ENCODE measurements around the gene TLR10. TPM values are rescaled to one million over a fixed set of nuclear protein-coding genes. Genes with fewer than 3 reads are reported as not detected.
"Not testable (repeated sequence)": the region's sequence is repeated elsewhere in the genome, so short reads cannot be mapped to it uniquely, and the experiment has no call there.

The TLR10 gene
- total RNA-seq, 2 experiments from 2014 or later, result 0.40 to 0.53 TPM

GRCh38 chr4:38814386-38814785 is 31.6 kb upstream of the TLR10 start:
- Mint-ChIP-seq H3K27ac (no peak overlapping the region), H3K36me3 (ENCODE audit: low read depth) (peaks cover 2% of the 10 kb centered on the region)
- CTCF ChIA-PET, result interaction anchor here (1.0 kb wide), 1 partner anchor 10 kb away, joined by 3 read pairs; the partner anchor contains the start of gene TLR1

GRCh38 chr4:38811297-38811696 is 28.5 kb upstream of the TLR10 start:
- H3K27me3 Mint-ChIP-seq, result peaks cover 2% of the 10 kb centered on the region
- H3K4me1 Mint-ChIP-seq, result peaks cover 5% of the 10 kb centered on the region
- DNase-seq, result no peak
- ChIA-PET POLR2A (no interaction called here), CTCF (no interaction called here)
- H3K9me3 Mint-ChIP-seq, result peaks cover 5% of the 10 kb centered on the region
- no peak overlapping the region for H3K4me3 Mint-ChIP-seq
- no peak overlapping the region for H3K27ac Mint-ChIP-seq
- peaks cover 2% of the 10 kb centered on the region for H3K36me3 Mint-ChIP-seq (ENCODE audit: low read depth)

More at GRCh38 chr4:38814386-38814785, 31.6 kb upstream of the TLR10 start:
- Mint-ChIP-seq H3K27me3 (peaks cover 2% of the 10 kb centered on the region), H3K9me3 (peaks cover 7% of the 10 kb centered on the region), H3K4me1 (peaks cover 6% of the 10 kb centered on the region), H3K4me3 (no peak overlapping the region)
- no peak for DNase-seq
- POLR2A ChIA-PET, result no interaction called here

GRCh38 chr4:38807462-38807861 is 24.7 kb upstream of the TLR10 start:
- H3K36me3 Mint-ChIP-seq (ENCODE audit: low read depth), result peaks cover 11% of the 10 kb centered on the region
- DNase-seq, POLR2A ChIA-PET, H3K4me3 Mint-ChIP-seq, H3K27ac Mint-ChIP-seq, H3K27me3 Mint-ChIP-seq, CTCF ChIA-PET, H3K9me3 Mint-ChIP-seq: not testable (repeated sequence)
- H3K4me1 Mint-ChIP-seq, result peaks cover 34% of the 10 kb centered on the region

DNA sequence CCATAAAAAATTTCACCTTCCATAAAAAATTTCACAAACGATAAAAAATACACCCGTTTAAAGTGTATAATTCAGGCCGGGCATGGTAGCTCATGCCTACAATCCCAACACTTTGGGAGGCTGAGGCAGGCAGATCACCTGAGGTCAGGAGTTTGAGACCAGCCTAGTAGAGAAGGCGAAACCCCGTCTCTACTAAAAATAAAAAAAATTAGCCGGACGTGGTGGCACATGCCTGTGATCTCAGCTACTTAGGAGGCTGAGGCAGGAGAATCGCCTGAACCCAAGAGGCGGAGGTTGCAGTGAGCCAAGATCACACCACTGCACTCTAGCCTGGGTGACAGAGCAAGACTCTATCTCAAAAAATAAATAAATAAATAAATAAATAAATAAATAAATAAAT is 23.5 kb upstream of the TLR10 start:
- Mint-ChIP-seq H3K9me3 (peaks cover 13% of the 10 kb centered on the region), H3K36me3 (ENCODE audit: low read depth) (peaks cover 23% of the 10 kb centered on the region), H3K4me1 (peaks cover 37% of the 10 kb centered on the region)
- not testable (repeated sequence) for H3K27me3 Mint-ChIP-seq, DNase-seq, H3K4me3 Mint-ChIP-seq, H3K27ac Mint-ChIP-seq
- POLR2A ChIA-PET, result interaction anchor here (1.5 to 3.3 kb wide), 2 partner anchors 45 to 49 kb away, joined by 4 to 18 read pairs; no protein-coding TSS in a partner anchor
- CTCF ChIA-PET, result interaction anchor here (1.3 to 3.8 kb wide), 5 partner anchors 13 to 49 kb away, joined by 3 to 53 read pairs (median 5); partner anchors contain the start of gene TLR6

- peaks cover 37% of the 10 kb centered on the region for H3K4me1 Mint-ChIP-seq
- H3K27ac Mint-ChIP-seq, result peak overlapping the region; percentile 85
- H3K27me3 Mint-ChIP-seq, result no peaks in the 10 kb centered on the region
- H3K36me3 Mint-ChIP-seq (ENCODE audit: low read depth), result peaks cover 29% of the 10 kb centered on the region
- POLR2A ChIA-PET, result interaction anchor here (0.7 to 3.3 kb wide), 5 partner anchors 20 to 139 kb away, joined by 3 to 18 read pairs (median 3); no protein-coding TSS in a partner anchor
- H3K9me3 Mint-ChIP-seq, result peaks cover 17% of the 10 kb centered on the region
- CTCF ChIA-PET, result interaction anchor here (0.9 to 3.8 kb wide), 12 partner anchors 9 to 624 kb away, joined by 3 to 53 read pairs (median 5); partner anchors contain the start of genes TLR10 and TLR6
- peak overlapping the region; percentile 80 for H3K4me3 Mint-ChIP-seq
- peak; percentile 39 for DNase-seq
Measured at GRCh38 chr4:38805530-38806145, 22.8 kb upstream of the TLR10 start.

DNA sequence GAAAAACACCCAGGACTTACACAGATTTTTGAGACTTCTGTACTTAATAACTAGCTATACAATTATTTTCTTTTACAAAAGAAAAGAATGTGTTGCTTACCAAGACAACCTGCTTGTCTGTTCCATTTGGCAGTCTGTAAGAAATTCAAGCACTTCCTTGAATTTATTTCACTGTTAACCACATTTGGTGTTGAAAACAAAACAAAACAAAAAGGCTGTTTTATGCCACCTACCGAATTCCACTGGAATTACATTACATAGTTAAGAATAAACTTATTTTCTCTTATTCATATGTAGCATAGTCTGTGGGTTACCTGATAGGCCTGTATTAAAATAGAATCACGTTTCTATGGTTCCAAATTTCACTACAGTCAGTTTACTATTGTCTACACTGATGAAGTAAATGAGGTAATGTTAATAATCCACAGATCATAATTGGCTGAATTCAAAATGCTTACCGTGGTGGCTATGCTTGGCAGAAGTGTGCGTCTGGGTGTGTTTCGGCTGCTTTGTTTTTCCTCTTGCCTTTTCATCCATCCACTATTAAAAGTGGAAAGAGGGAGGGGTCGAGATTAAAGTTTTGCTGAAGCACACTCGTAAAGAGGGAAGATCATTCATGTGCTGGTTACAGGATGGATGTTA is 22.0 kb upstream of the TLR10 start, which contains the start of gene TLR1:
Gene TLR1 (minus strand): TSS at position 138 of the 642 bp plus-strand sequence. CDS start 5,960 bp downstream, outside the sequence.
- no peaks in the 10 kb centered on the region for H3K27me3 Mint-ChIP-seq
- POLR2A ChIA-PET, result interaction anchor here (0.7 to 3.3 kb wide), 12 partner anchors 9 to 628 kb away, joined by 3 to 18 read pairs (median 4); partner anchors contain the start of gene TLR10
- CTCF ChIA-PET, result interaction anchor here (0.7 to 3.8 kb wide), 18 partner anchors 9 to 623 kb away, joined by 3 to 53 read pairs (median 5); partner anchors contain the start of genes TLR10 and TLR6
- H3K36me3 Mint-ChIP-seq (ENCODE audit: low read depth), result peaks cover 38% of the 10 kb centered on the region
- peaks cover 37% of the 10 kb centered on the region for H3K4me1 Mint-ChIP-seq
- no peak for DNase-seq
- peak within 1 kb of the TSS; percentile 85 for H3K27ac Mint-ChIP-seq
- peaks cover 25% of the 10 kb centered on the region for H3K9me3 Mint-ChIP-seq
- H3K4me3 Mint-ChIP-seq, result peak within 1 kb of the TSS; percentile 80

- peak; percentile 45 for DNase-seq
- H3K27me3 Mint-ChIP-seq, result no peaks in the 10 kb centered on the region
- POLR2A ChIA-PET, result interaction anchor here (0.7 to 3.3 kb wide), 12 partner anchors 8 to 672 kb away, joined by 3 to 18 read pairs (median 4); partner anchors contain the start of gene TLR10
- peaks cover 37% of the 10 kb centered on the region for H3K4me1 Mint-ChIP-seq
- peaks cover 29% of the 10 kb centered on the region for H3K9me3 Mint-ChIP-seq
- H3K4me3 Mint-ChIP-seq, result peak overlapping the region; percentile 80
- peaks cover 45% of the 10 kb centered on the region for H3K36me3 Mint-ChIP-seq (ENCODE audit: low read depth)
- peak overlapping the region; percentile 85 for H3K27ac Mint-ChIP-seq
- CTCF ChIA-PET, result interaction anchor here (0.7 to 3.8 kb wide), 17 partner anchors 9 to 627 kb away, joined by 3 to 53 read pairs (median 5); partner anchors contain the start of genes TLR10 and TLR6
Measured at GRCh38 chr4:38803833-38804653, 21.3 kb upstream of the TLR10 start.

- no peak overlapping the region for H3K4me3 Mint-ChIP-seq
- H3K36me3 Mint-ChIP-seq (ENCODE audit: low read depth), result peaks cover 57% of the 10 kb centered on the region
- H3K4me1 Mint-ChIP-seq, result peaks cover 37% of the 10 kb centered on the region
- ChIA-PET POLR2A (interaction anchor here (0.8 to 3.3 kb wide), 7 partner anchors 12 to 671 kb away, joined by 3 to 18 read pairs (median 3); no protein-coding TSS in a partner anchor), CTCF (interaction anchor here (1.0 to 3.8 kb wide), 8 partner anchors 8 to 58 kb away, joined by 3 to 53 read pairs (median 14); partner anchors contain the start of genes TLR10 and TLR6)
- H3K27me3 Mint-ChIP-seq, result no peaks in the 10 kb centered on the region
- H3K27ac Mint-ChIP-seq, result no peak overlapping the region
- peaks cover 31% of the 10 kb centered on the region for H3K9me3 Mint-ChIP-seq
- DNase-seq, result no peak
Measured at GRCh38 chr4:38802561-38803355, 20.0 kb upstream of the TLR10 start.

- no peak for DNase-seq
- Mint-ChIP-seq H3K4me1 (peaks cover 33% of the 10 kb centered on the region), H3K36me3 (ENCODE audit: low read depth) (peaks cover 73% of the 10 kb centered on the region), H3K27ac (no peak overlapping the region), H3K27me3 (no peaks in the 10 kb centered on the region), H3K4me3 (no peak overlapping the region), H3K9me3 (peaks cover 38% of the 10 kb centered on the region)
- ChIA-PET CTCF (interaction anchor here (0.7 to 0.9 kb wide), 2 partner anchors 42 to 60 kb away, joined by 3 read pairs; no protein-coding TSS in a partner anchor), POLR2A (no interaction called here)
Measured at GRCh38 chr4:38800961-38801450, 18.2 kb upstream of the TLR10 start.

- H3K9me3 Mint-ChIP-seq, result peaks cover 41% of the 10 kb centered on the region
- H3K4me1 Mint-ChIP-seq, result peaks cover 26% of the 10 kb centered on the region
- ChIA-PET POLR2A (no interaction called here), CTCF (interaction anchor here (0.7 to 1.0 kb wide), 3 partner anchors 41 to 60 kb away, joined by 3 read pairs; no protein-coding TSS in a partner anchor)
- no peak overlapping the region for H3K27ac Mint-ChIP-seq
- H3K36me3 Mint-ChIP-seq (ENCODE audit: low read depth), result peaks cover 79% of the 10 kb centered on the region
- no peak for DNase-seq
- no peak overlapping the region for H3K4me3 Mint-ChIP-seq
- H3K27me3 Mint-ChIP-seq, result no peaks in the 10 kb centered on the region
Measured at GRCh38 chr4:38800366-38800765, 17.6 kb upstream of the TLR10 start.

DNA sequence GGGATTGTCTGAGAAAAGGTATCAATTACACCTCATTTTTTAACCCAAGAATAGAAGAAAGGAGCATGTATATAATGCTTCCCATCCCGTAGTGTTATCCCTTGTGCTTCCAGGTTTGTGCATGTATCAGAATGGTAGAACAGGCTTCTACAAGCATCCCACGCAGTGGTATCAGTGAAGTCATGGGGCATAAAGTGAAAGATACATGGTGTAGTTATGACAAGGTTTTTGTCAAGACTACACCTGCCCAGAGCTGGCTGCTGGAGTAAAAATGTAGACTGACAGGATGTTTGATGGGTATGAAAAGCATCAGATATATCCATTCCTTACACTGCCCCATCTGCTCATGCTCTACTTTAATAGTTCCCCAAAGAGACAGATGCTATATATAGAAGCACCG is 12.3 kb upstream of the TLR10 start:
- no peak for DNase-seq
- no peak overlapping the region for H3K4me3 Mint-ChIP-seq
- H3K9me3 Mint-ChIP-seq, result peaks cover 22% of the 10 kb centered on the region
- POLR2A ChIA-PET, result interaction anchor here (0.7 to 0.9 kb wide), 2 partner anchors 9 to 41 kb away, joined by 3 to 4 read pairs; partner anchors contain the start of gene TLR1
- H3K27ac Mint-ChIP-seq, result no peak overlapping the region
- H3K36me3 Mint-ChIP-seq (ENCODE audit: low read depth), result peaks cover 68% of the 10 kb centered on the region
- peaks cover 14% of the 10 kb centered on the region for H3K4me1 Mint-ChIP-seq
- no peaks in the 10 kb centered on the region for H3K27me3 Mint-ChIP-seq
- CTCF ChIA-PET, result interaction anchor here (0.7 to 4.3 kb wide), 3 partner anchors 9 to 20 kb away, joined by 3 to 18 read pairs (median 11); partner anchors contain the start of genes TLR1 and TLR10
